ENCODE results near the gene TIMP1.
A peak's percentile ranks its signal among the peaks of the same experiment; 100 is the strongest.
"Not testable (repeated sequence)": the region's sequence is repeated elsewhere in the genome, so short reads cannot be mapped to it uniquely, and the experiment has no call there.

The TIMP1 gene

GRCh38 chrX:47574076-47574546 lies 8.1 kb upstream of the TIMP1 start:
- DNase-seq: no peak

- DNase-seq: no peak
Observed at GRCh38 chrX:47574547-47575301, 7.5 kb upstream of the TIMP1 start.

- DNase-seq: no peak
Observed at GRCh38 chrX:47576021-47576898, 6.0 kb upstream of the TIMP1 start.

GRCh38 chrX:47577424-47577823 lies 4.8 kb upstream of the TIMP1 start:
- DNase-seq: no peak

GRCh38 chrX:47577901-47578300 lies 4.3 kb upstream of the TIMP1 start:
- no peak for DNase-seq

- peak; percentile 39 to 49 for DNase-seq
Observed at GRCh38 chrX:47578692-47579091, 3.5 kb upstream of the TIMP1 start.

- peak; percentile 76 to 91 for DNase-seq
Observed at GRCh38 chrX:47579537-47579936, 2.7 kb upstream of the TIMP1 start.

GRCh38 chrX:47583240-47583861 lies 1.1 kb downstream of the TIMP1 start:
- DNase-seq: no peak

- DNase-seq: no peak
Observed at GRCh38 chrX:47584714-47585113, 2.5 kb downstream of the TIMP1 start.

GRCh38 chrX:47585273-47585672 lies 3.0 kb downstream of the TIMP1 start:
- no peak for DNase-seq

- no peak for DNase-seq
Observed at GRCh38 chrX:47586043-47586787, 4.0 kb downstream of the TIMP1 start.

- DNase-seq: peak; percentile 47 to 81
Observed at GRCh38 chrX:47587091-47587891, 5.1 kb downstream of the TIMP1 start.

- no peak for DNase-seq
Observed at GRCh38 chrX:47587906-47588735, 5.9 kb downstream of the TIMP1 start.

GRCh38 chrX:47590984-47591383 lies 8.7 kb downstream of the TIMP1 start:
- no peak for DNase-seq

GRCh38 chrX:47593522-47593921 lies 11.3 kb downstream of the TIMP1 start:
- DNase-seq: peak; percentile 44 to 60

- DNase-seq: no peak
Observed at GRCh38 chrX:47595716-47596251, 13.5 kb downstream of the TIMP1 start.

GRCh38 chrX:47596256-47596655 lies 14.0 kb downstream of the TIMP1 start:
- no peak for DNase-seq

GRCh38 chrX:47597222-47597621 lies 15.0 kb downstream of the TIMP1 start:
- DNase-seq: no peak

GRCh38 chrX:47603125-47603524 lies 20.9 kb downstream of the TIMP1 start:
- not testable (repeated sequence) for DNase-seq

GRCh38 chrX:47605024-47605423 lies 22.8 kb downstream of the TIMP1 start:
- peak; percentile 53 to 64 for DNase-seq

GRCh38 chrX:47607091-47607490 lies 24.9 kb downstream of the TIMP1 start:
- DNase-seq: no peak

Measured in inflammatory macrophage treated with lipopolysaccharide for 1 hour (primary cell).